H1 (cell line): ENCODE results near the gene KCNQ1. TPM values are rescaled to one million over a fixed set of nuclear protein-coding genes. Genes with fewer than 3 reads are reported as not detected.

Experiments
- CTCF ChIA-PET: fragments of 300-600 bp; sonication (Branson Sonifier 250); formaldehyde crosslinking; loops from one replicate; lab custom pipeline; 2021; ENCODE audit not compliant: partially characterized antibody; lab: Charles Lee
- POLR2A ChIA-PET: fragments of 300-600 bp; sonication (Branson Sonifier 250); formaldehyde crosslinking; loops from one replicate; lab custom pipeline; 2021; ENCODE audit warnings: inconsistent platforms; ENCODE audit not compliant: partially characterized antibody; lab: Charles Lee
- DNase-seq, 2 experiments: peaks; one replicate each; pipeline versions ENCODE4 v3.0.0 to v3.0.0-alpha.2; 2010 to 2022; ENCODE audit warnings: low spot score in 2 of 2, low read depth in 1 of 2, mixed read lengths in 1 of 2
- FAIRE-seq: peaks from 2 replicates; lab custom pipeline; 2011; peaks lifted over from hg19 to GRCh38; lab: Jason Lieb, UNC
- H2AFZ ChIP-seq: 2 replicates; pipeline ENCODE4 v1.8.1; 2012; ENCODE audit warnings: low read length, inconsistent platforms
- H2AK5ac ChIP-seq: 2 replicates; pipeline ENCODE4 v1.6.1; 2013; ENCODE audit warnings: low read depth, low read length
- H2BK120ac ChIP-seq: replicated peaks from 2 replicates; pipeline ENCODE3; 2013; ENCODE audit warnings: low read depth, low read length, inconsistent platforms
- H2BK12ac ChIP-seq: 2 replicates; pipeline ENCODE4 v1.6.1; 2013; ENCODE audit warnings: low read depth, low read length
- H2BK15ac ChIP-seq: 2 replicates; pipeline ENCODE4 v1.6.1; 2013; ENCODE audit warnings: low read length
- H2BK20ac ChIP-seq: 2 replicates; pipeline ENCODE4 v1.6.1; 2013; ENCODE audit warnings: low read length
- H2BK5ac ChIP-seq: 2 replicates; pipeline ENCODE4 v1.6.1; 2013; ENCODE audit warnings: low read depth, low read length
- H3K14ac ChIP-seq: 2 replicates; pipeline ENCODE4 v1.6.1; 2013; ENCODE audit warnings: inconsistent platforms; ENCODE audit not compliant: insufficient read length
- H3K18ac ChIP-seq: 2 replicates; pipeline ENCODE4 v1.6.1; 2013; ENCODE audit warnings: low read length; ENCODE audit errors: extremely low read depth
- H3K23ac ChIP-seq: 2 replicates; pipeline ENCODE4 v1.6.1; 2013; ENCODE audit warnings: inconsistent platforms; ENCODE audit not compliant: insufficient read length
- H3K23me2 ChIP-seq: 2 replicates; pipeline ENCODE4 v1.6.1; 2013; ENCODE audit warnings: low read depth, low read length
- H3K27ac ChIP-seq: 2 replicates; pipeline ENCODE4 v1.6.1; 2011; ENCODE audit warnings: low read depth, low read length, inconsistent platforms
- H3K27me3 ChIP-seq, 4 experiments: replicated peaks in 1 of 4; 1 replicate in 1 of 4; 2 replicates in 3 of 4; pipeline versions ENCODE4 v1.6.1 to v1.8.1; 2011 to 2013; ENCODE audit warnings: low read length in 3 of 4, mild to moderate bottlenecking in 3 of 4, inconsistent platforms in 2 of 4, mixed read lengths in 2 of 4, moderate library complexity in 1 of 4; ENCODE audit not compliant: control insufficient read depth in 3 of 4, insufficient read depth in 3 of 4; ENCODE audit errors: extremely low read depth in 1 of 4
- H3K36me3 ChIP-seq, 4 experiments: 2 replicates each; pipeline versions ENCODE4 v1.6.1 to v1.8.1; 2011 to 2013; ENCODE audit warnings: mild to moderate bottlenecking in 4 of 4, low read length in 3 of 4, moderate library complexity in 2 of 4, control low read depth in 1 of 4, inconsistent platforms in 1 of 4; ENCODE audit not compliant: insufficient read depth in 4 of 4, control insufficient read depth in 2 of 4
- H3K4ac ChIP-seq: replicated peaks from 2 replicates; pipeline ENCODE3; 2013; ENCODE audit warnings: low read length, low read depth, mixed read lengths, inconsistent platforms; ENCODE audit not compliant: insufficient read length
- H3K4me1 ChIP-seq, 4 experiments: replicated peaks in 1 of 4; 1 replicate in 1 of 4; 2 replicates in 3 of 4; pipeline versions ENCODE4 v1.6.1 to v1.8.1; 2011 to 2013; ENCODE audit warnings: low read length in 3 of 4, inconsistent platforms in 2 of 4, mixed read lengths in 1 of 4; ENCODE audit not compliant: insufficient read depth in 4 of 4, control insufficient read depth in 3 of 4
- H3K4me2 ChIP-seq, 2 experiments: 2 replicates each; pipeline versions ENCODE4 v1.6.1 to v1.8.1; 2011 to 2013; ENCODE audit warnings: low read depth in 2 of 2, low read length in 2 of 2, control low read depth in 1 of 2, inconsistent platforms in 1 of 2, mild to moderate bottlenecking in 1 of 2; ENCODE audit not compliant: insufficient read depth in 1 of 2
- H3K4me3 ChIP-seq, 4 experiments: fragments of 200-600, 300-600 bp in 1 of 4; sonication (generic), shearing (Covaris generic), sonication (Bioruptor Twin) in 1 of 4; 2 replicates each; pipeline versions ENCODE4 v1.5.1 to v1.8.1; 2011 to 2016; ENCODE audit warnings: low read length in 4 of 4, low read depth in 3 of 4, control low read depth in 2 of 4, inconsistent platforms in 2 of 4, mild to moderate bottlenecking in 2 of 4, mixed read lengths in 1 of 4, moderate library complexity in 1 of 4; ENCODE audit not compliant: insufficient read depth in 2 of 4; ENCODE audit errors: extremely low read depth in 1 of 4
- H3K56ac ChIP-seq: replicated peaks from 2 replicates; pipeline ENCODE3; 2013; ENCODE audit warnings: low read depth, mild to moderate bottlenecking, mixed read lengths, low read length, inconsistent platforms; ENCODE audit not compliant: insufficient read length
- H3K79me1 ChIP-seq: 2 replicates; pipeline ENCODE4 v1.6.1; 2013; ENCODE audit warnings: low read depth, low read length, control low read depth
- H3K79me2 ChIP-seq, 2 experiments: 2 replicates each; pipeline versions ENCODE4 v1.6.1 to v1.8.1; 2012 to 2013; ENCODE audit warnings: low read length in 2 of 2, mild to moderate bottlenecking in 2 of 2, inconsistent platforms in 1 of 2; ENCODE audit not compliant: insufficient read depth in 2 of 2, control insufficient read depth in 1 of 2
- H3K9ac ChIP-seq, 4 experiments: replicated peaks in 1 of 4; 1 replicate in 1 of 4; 2 replicates in 3 of 4; pipeline versions ENCODE4 v1.6.1 to v1.8.1; 2011 to 2013; ENCODE audit warnings: low read depth in 3 of 4, low read length in 3 of 4, control low read depth in 2 of 4, mild to moderate bottlenecking in 2 of 4, moderate library complexity in 2 of 4, inconsistent platforms in 1 of 4; ENCODE audit errors: extremely low read depth in 1 of 4
- H3K9me3 ChIP-seq, 2 experiments: 2 replicates each; pipeline versions ENCODE4 v1.6.1 to v1.8.1; 2012 to 2013; ENCODE audit warnings: mild to moderate bottlenecking in 2 of 2, moderate library complexity in 2 of 2, control low read depth in 1 of 2, inconsistent platforms in 1 of 2, low read depth in 1 of 2, low read length in 1 of 2, mixed read lengths in 1 of 2; ENCODE audit not compliant: insufficient read depth in 2 of 2
- H4K20me1 ChIP-seq, 2 experiments: replicated peaks in 1 of 2; 2 replicates each; pipeline versions ENCODE3 to v1.8.1; 2011 to 2013; ENCODE audit warnings: inconsistent platforms in 2 of 2, low read length in 2 of 2, mild to moderate bottlenecking in 1 of 2; ENCODE audit not compliant: insufficient read depth in 2 of 2, control insufficient read depth in 1 of 2
- H4K5ac ChIP-seq: 2 replicates; pipeline ENCODE4 v1.6.1; 2013; ENCODE audit warnings: low read length, low read depth, mixed read lengths, inconsistent platforms; ENCODE audit not compliant: insufficient read length
- H4K8ac ChIP-seq: 2 replicates; pipeline ENCODE4 v1.8.0; 2013; ENCODE audit warnings: mild to moderate bottlenecking, moderate library complexity, low read length, inconsistent platforms; ENCODE audit not compliant: insufficient read depth; ENCODE audit errors: extremely low read depth
- H4K91ac ChIP-seq: replicated peaks from 2 replicates; pipeline ENCODE3; 2013; ENCODE audit warnings: low read length, mixed read lengths, inconsistent platforms; ENCODE audit not compliant: insufficient read length
- ASH2L ChIP-seq: fragments of 200-600, 300-600 bp; sonication (generic); IDR thresholded peaks from one replicate; pipeline ENCODE4 v1.7.1; 2017; ENCODE audit warnings: low read length
- HDAC2 ChIP-seq, 2 experiments: fragments of 300-600 bp in 1 of 2; sonication (generic) in 1 of 2; IDR thresholded peaks; 2 replicates each; pipeline ENCODE4 v1.6.1; 2011 to 2012; ENCODE audit warnings: low read depth in 2 of 2, low read length in 2 of 2, mild to moderate bottlenecking in 2 of 2, moderate library complexity in 2 of 2, borderline replicate concordance in 1 of 2, inconsistent platforms in 1 of 2
- NANOG ChIP-seq: IDR thresholded peaks from 2 replicates; pipeline ENCODE4 v1.6.1; 2011; ENCODE audit warnings: low read length, low read depth, mild to moderate bottlenecking, inconsistent platforms; ENCODE audit not compliant: insufficient read depth, poor library complexity, severe bottlenecking
- RBBP5 ChIP-seq: IDR thresholded peaks from 2 replicates; pipeline ENCODE4 v1.7.1; 2012; ENCODE audit warnings: low read depth, mild to moderate bottlenecking, inconsistent platforms, low read length, moderate library complexity, borderline replicate concordance
- RXRA ChIP-seq: IDR thresholded peaks from 2 replicates; pipeline ENCODE4 v1.6.1; 2011; ENCODE audit warnings: low read depth, mild to moderate bottlenecking, low read length, moderate library complexity; ENCODE audit not compliant: insufficient read depth
- SAP30 ChIP-seq: fragments of 300-600 bp; sonication (generic); IDR thresholded peaks from 2 replicates; pipeline ENCODE4 v1.7.1; 2012; ENCODE audit warnings: low read length, moderate library complexity, mild to moderate bottlenecking, inconsistent platforms; ENCODE audit not compliant: insufficient read depth, insufficient replicate concordance
- SIRT6 ChIP-seq: IDR thresholded peaks from one replicate; pipeline ENCODE4 v1.7.1; 2012; ENCODE audit warnings: low read length, inconsistent platforms
- SP1 ChIP-seq: IDR thresholded peaks from 2 replicates; pipeline ENCODE4 v1.6.1; 2011; ENCODE audit warnings: low read depth, low read length
- TBP ChIP-seq: IDR thresholded peaks from 2 replicates; pipeline ENCODE4 v1.6.1; 2011; ENCODE audit warnings: low read depth, low read length, improper control_type of control experiment
- WGBS, 2 experiments: shearing (Covaris generic) in 1 of 2; methylation state at CpG; one replicate each; pipeline versions ENCODE4 v1.1.6 to v1.1.7; 2013 to 2015; ENCODE audit warnings: low lambda C conversion rate in 2 of 2, mixed read lengths in 2 of 2, inconsistent platforms in 1 of 2, low coverage in 1 of 2, missing lambda C conversion rate in 1 of 2; ENCODE audit not compliant: insufficient replicate concordance in 2 of 2, insufficient coverage in 1 of 2, insufficient read length in 1 of 2; ENCODE audit errors: extremely low coverage in 1 of 2, missing lambda C conversion rate in 1 of 2; 5-methylcytosine and 5-hydroxymethylcytosine counted together
- polyA plus RNA-seq, 7 experiments: library from polyadenylated mRNA; depleted of rRNA in 3 of 7; stranded (reverse) in 5 of 7; unstranded in 2 of 7; fragments of >200 nt in 5 of 7; fragments of 200-250 nt in 2 of 7; gene quantifications; 1 replicate in 5 of 7; 2 replicates in 1 of 7; 4 replicates in 1 of 7; pipeline versions ENCODE4 v1.2.1 to v1.2.3, GENCODE V29; 2011 to 2013; ENCODE audit warnings: missing spikeins in 2 of 7, mixed read lengths in 2 of 7
- total RNA-seq: library from RNA; stranded (reverse); fragmentation: NEBNext Ultra II Directional; extraction: Animal tissue kit (Norgen Biotek cat#: 25700); gene quantifications from 2 replicates; pipeline ENCODE4 v1.2.1, GENCODE V29; 2021
- TF ChIP-seq, protein P1 (sequence below), 3 experiments: IDR thresholded peaks; 1 replicate in 2 of 3; 2 replicates in 1 of 3; pipeline versions ENCODE4 v1.5.1 to v1.6.1; 2011; ENCODE audit warnings: low read length in 3 of 3, mild to moderate bottlenecking in 3 of 3, inconsistent platforms in 2 of 3, low read depth in 1 of 3, moderate library complexity in 1 of 3; ENCODE audit not compliant: insufficient read depth in 1 of 3; ENCODE audit errors: control extremely low read depth in 1 of 3

KCNQ1 gene
- total and polyA plus RNA-seq, 2 of the 8 experiments (the other 6 are each of a cell fraction or from before 2014, with no cell fraction given) = 1.9 to 2.0 TPM

DNA sequence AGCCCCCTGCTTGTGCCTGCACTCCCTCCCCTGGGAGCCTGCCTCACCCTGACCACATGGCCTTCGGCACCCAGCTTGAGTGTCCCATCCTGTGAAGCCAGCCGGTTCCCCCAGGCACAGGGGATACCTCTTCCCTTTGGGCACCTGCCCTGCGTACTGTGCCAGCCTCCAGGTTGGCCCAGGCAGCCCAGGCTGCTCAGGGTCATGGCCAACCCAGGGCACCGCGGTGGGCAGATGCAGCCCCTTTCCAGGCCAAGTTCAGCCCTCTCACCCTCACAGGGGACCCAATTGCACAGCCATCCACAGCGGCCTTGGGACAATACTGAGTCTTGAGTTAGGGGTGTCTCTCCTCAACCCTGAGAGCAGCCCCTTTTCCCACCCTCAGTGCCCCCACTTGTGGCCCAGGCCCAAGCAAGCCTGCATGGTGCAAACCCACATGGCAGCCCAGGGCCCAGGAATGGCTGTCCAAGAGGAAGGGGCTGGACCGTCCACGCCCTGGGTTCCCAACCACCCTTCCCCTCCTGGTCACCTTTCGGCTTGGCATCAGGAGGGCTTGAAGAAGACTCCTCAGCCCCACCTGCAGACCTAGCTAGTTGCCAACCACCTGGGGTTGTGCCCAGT is 353.0 kb downstream of the KCNQ1 start:
- H2AFZ ChIP-seq = no peak overlapping the region
- no peak overlapping the region for H3K9ac ChIP-seq
- no peak overlapping the region for H4K8ac ChIP-seq
- DNase-seq = peak in 1 of 2 experiments; percentile 34
- no peak overlapping the region for H2BK15ac ChIP-seq
- no peak overlapping the region for H3K56ac ChIP-seq
- FAIRE-seq = no peak
- POLR2A ChIA-PET = no interaction called here
- no peaks in the 10 kb centered on the region; a peak in 3 of 7 replicates for H3K4me1 ChIP-seq
- no peak overlapping the region for H3K14ac ChIP-seq
- no peak overlapping the region for H3K4me2 ChIP-seq
- H2BK120ac ChIP-seq = no peak overlapping the region
- no peaks in the 10 kb centered on the region for H3K36me3 ChIP-seq
- H2AK5ac ChIP-seq = no peak overlapping the region
- no peak overlapping the region for H3K4me3 ChIP-seq
- H3K9me3 ChIP-seq = peaks cover 0 to 4% of the 10 kb centered on the region in 2 experiments; a peak in 1 of 4 replicates
- H4K91ac ChIP-seq = no peak overlapping the region
- H3K79me2 ChIP-seq = no peaks in the 10 kb centered on the region
- CTCF ChIA-PET = interaction anchor here (0.9 to 1.5 kb wide), 2 partner anchors 8 to 63 kb away, joined by 3 to 4 read pairs; no protein-coding TSS in a partner anchor
- H2BK12ac ChIP-seq = no peak overlapping the region
- no peak overlapping the region for H3K18ac ChIP-seq
- no peaks in the 10 kb centered on the region for H4K20me1 ChIP-seq
- no peak overlapping the region for H4K5ac ChIP-seq
- 84% methylated on average over 7 of the region's 9 CpGs; no CpG with 5 or more reads in 1 of the 2 experiments for WGBS, 2 experiments
- no peak overlapping the region for H3K4ac ChIP-seq
- H2BK5ac ChIP-seq = no peak overlapping the region
- H3K23me2 ChIP-seq = peaks cover 4% of the 10 kb centered on the region; the same call in 1 of the 2 replicates
- no peaks in the 10 kb centered on the region for H3K79me1 ChIP-seq
- H3K27ac ChIP-seq = no peak overlapping the region
- H3K27me3 ChIP-seq = peaks cover 0 to 21% (median 14%) of the 10 kb centered on the region in 4 experiments; a peak in 5 of 7 replicates
- no peak overlapping the region for H2BK20ac ChIP-seq
- no peak overlapping the region for H3K23ac ChIP-seq
- TF ChIP-seq SP1 = no peak
- TF ChIP-seq SIRT6 = no peak
- TF ChIP-seq RBBP5 = no peak
- no peak for TF ChIP-seq NANOG
- no peak for TF ChIP-seq ASH2L
- no peak for TF ChIP-seq SAP30
- no peak for TF ChIP-seq RXRA
- TF ChIP-seq, protein P1, sequence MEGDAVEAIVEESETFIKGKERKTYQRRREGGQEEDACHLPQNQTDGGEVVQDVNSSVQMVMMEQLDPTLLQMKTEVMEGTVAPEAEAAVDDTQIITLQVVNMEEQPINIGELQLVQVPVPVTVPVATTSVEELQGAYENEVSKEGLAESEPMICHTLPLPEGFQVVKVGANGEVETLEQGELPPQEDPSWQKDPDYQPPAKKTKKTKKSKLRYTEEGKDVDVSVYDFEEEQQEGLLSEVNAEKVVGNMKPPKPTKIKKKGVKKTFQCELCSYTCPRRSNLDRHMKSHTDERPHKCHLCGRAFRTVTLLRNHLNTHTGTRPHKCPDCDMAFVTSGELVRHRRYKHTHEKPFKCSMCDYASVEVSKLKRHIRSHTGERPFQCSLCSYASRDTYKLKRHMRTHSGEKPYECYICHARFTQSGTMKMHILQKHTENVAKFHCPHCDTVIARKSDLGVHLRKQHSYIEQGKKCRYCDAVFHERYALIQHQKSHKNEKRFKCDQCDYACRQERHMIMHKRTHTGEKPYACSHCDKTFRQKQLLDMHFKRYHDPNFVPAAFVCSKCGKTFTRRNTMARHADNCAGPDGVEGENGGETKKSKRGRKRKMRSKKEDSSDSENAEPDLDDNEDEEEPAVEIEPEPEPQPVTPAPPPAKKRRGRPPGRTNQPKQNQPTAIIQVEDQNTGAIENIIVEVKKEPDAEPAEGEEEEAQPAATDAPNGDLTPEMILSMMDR (IDR thresholded peaks at IDR 0.05; ENCODE audit: control extremely low read depth in 1 of 3, insufficient read depth in 1 of 3, low read depth in 1 of 3, low read length in 3 of 3) = no peak
- no peak for TF ChIP-seq TBP
- no peak for TF ChIP-seq HDAC2 (IDR thresholded peaks at IDR 0.05; ENCODE audit: borderline replicate concordance in 1 of 2, low read depth in 2 of 2, low read length in 2 of 2)
